ENCODE data around the gene ATXN7L3. TPM values are rescaled to one million over a fixed set of nuclear protein-coding genes. Genes with fewer than 3 reads are reported as not detected.

ATXN7L3 gene
- total and polyA plus RNA-seq, 10 of the 15 experiments (the other 5 are each of a cell fraction or from before 2014, with no cell fraction given): 0.71 to 78.7 (median 32.7) TPM

GRCh38 chr17:44220213-44221083 lies 20.8 kb upstream of the ATXN7L3 start (continued):
- TF ChIP-seq NBN (IDR thresholded peaks at IDR 0.05) (peak; percentile 39; the same call in 1 of the 2 replicates), CBFB (IDR thresholded peaks at IDR 0.05; ENCODE audit: low read depth) (no peak), SIX5 (IDR thresholded peaks at IDR 0.05; ENCODE audit: low read depth, low read length, severe bottlenecking) (no peak), ZNF592 (IDR thresholded peaks at IDR 0.05) (no peak), POU2F2 (IDR thresholded peaks at IDR 0.05; ENCODE audit: borderline replicate concordance, low read depth, low read length) (no peak; the same call in 2 of the 3 replicates), POLR2AphosphoS2 (IDR thresholded peaks at IDR 0.05; ENCODE audit: low read depth, low read length) (no peak), KLF5 (IDR thresholded peaks at IDR 0.05; ENCODE audit: partially characterized antibody) (no peak), ZNF622 (IDR thresholded peaks at IDR 0.05) (no peak), MEF2A (IDR thresholded peaks at IDR 0.05; ENCODE audit: insufficient read depth, low read depth, low read length) (no peak), MAX (IDR thresholded peaks at IDR 0.05; ENCODE audit: low read depth, low read length) (no peak; the same call in 1 of the 2 replicates), USF2 (IDR thresholded peaks at IDR 0.05; ENCODE audit: borderline replicate concordance, low read depth, low read length) (no peak), BMI1 (IDR thresholded peaks at IDR 0.05; ENCODE audit: borderline replicate concordance) (no peak), BCL11A (IDR thresholded peaks at IDR 0.05; ENCODE audit: low read depth, low read length) (no peak), PML (IDR thresholded peaks at IDR 0.05; ENCODE audit: low read length) (peak; percentile 9; the same call in 1 of the 2 replicates), HDAC6 (IDR thresholded peaks at IDR 0.05; ENCODE audit: unreplicated experiment) (peak; percentile 72), IRF3 (IDR thresholded peaks at IDR 0.05) (no peak), PAX5 (IDR thresholded peaks at IDR 0.05; ENCODE audit: borderline replicate concordance, low read depth, low read length) (no peak), ATF2 (IDR thresholded peaks at IDR 0.05; ENCODE audit: low read length) (no peak), NR2C2 (IDR thresholded peaks at IDR 0.05; ENCODE audit: borderline replicate concordance, control insufficient read depth, insufficient read length, low read depth) (no peak), STAT3 (IDR thresholded peaks at IDR 0.05; ENCODE audit: low read depth, low read length) (no peak), MTA3 (IDR thresholded peaks at IDR 0.05; ENCODE audit: borderline replicate concordance, low read length) (no peak), ELK1 (IDR thresholded peaks at IDR 0.05; ENCODE audit: low read depth, low read length) (no peak)
